Stimulated activated CD8-positive, alpha-beta memory T cell treated with anti-CD3 and anti-CD28 coated beads, Interleukin-12 subunit alpha, Interleukin-12 subunit beta, amount 100 ng/mL, for 24 hours (primary cell): ENCODE data around the gene ARHGEF28.
A peak's percentile ranks its signal among the peaks of the same experiment; 100 is the strongest.

Experiments
- DNase-seq: peaks from one replicate; pipeline ENCODE4 v3.0.0-alpha.2; 2020; ENCODE audit errors: extremely low read depth

ARHGEF28 gene

DNA sequence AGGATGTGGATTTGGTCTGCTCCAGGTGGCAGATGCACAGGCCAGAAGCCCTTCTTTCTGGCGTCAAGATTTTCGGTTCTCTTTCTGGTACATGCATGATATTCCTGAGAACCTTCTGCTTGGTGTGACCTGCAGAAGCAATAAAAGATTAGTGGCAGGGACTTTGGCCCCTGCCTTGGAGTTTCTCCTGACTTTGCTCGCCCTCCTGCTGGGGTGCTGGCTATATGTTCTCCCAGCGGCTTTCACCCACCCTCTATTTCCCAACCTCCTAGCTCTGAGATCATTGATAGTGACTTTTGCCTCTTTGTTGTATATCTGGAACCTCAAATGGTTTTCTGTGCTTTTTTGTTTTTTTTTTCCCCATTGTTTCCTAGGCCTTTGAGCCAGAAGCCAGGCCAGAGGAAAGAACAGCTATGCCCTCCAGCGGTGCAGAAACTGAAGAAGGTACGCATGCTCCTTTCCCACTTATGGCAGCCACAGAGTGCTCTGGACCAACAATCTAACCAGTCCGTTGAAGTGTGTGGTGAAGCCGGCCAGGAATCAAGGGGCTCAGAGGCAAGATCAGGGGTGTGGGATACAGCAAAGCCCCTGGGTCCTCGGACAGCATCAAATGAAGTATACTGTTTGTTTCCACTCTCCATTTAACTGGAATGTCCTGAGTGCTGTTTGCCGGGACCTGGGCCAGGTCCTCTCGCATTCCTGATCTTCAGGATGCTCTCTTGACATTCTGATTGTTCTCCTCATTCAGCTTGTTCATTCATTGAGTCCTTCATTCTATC, 154.5 kb downstream of the ARHGEF28 start:
- no peak for DNase-seq

DNA sequence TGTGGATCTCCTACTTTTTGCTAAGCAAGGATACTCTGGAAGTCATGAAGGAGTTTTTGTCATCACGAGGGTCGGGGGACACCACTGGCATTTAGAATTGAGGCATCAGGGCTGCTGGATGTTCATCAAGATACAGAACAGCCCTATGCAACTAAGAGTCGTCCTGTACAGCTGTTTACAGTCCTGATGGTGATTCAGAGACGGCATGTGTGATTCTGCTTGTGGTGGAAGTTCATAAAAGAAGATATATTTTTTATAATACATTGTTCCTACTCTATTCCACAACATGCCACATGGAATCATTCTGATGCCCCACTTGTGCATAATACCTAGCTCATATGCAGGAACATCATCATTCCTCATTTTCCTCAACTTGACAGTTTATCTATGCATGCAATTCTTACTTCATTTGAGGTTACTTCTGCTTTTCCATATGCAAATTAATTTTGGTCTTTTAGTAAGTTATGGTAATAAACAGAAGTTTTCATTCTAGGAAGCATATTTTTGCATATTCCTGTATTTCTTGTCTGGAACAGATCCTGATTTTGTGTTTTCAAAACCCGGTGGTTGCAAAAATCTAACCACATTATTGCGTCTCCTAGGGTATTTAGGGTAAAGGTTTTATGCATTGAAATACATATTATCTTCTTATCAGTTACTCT, 155.2 kb downstream of the ARHGEF28 start:
- DNase-seq: no peak

DNA sequence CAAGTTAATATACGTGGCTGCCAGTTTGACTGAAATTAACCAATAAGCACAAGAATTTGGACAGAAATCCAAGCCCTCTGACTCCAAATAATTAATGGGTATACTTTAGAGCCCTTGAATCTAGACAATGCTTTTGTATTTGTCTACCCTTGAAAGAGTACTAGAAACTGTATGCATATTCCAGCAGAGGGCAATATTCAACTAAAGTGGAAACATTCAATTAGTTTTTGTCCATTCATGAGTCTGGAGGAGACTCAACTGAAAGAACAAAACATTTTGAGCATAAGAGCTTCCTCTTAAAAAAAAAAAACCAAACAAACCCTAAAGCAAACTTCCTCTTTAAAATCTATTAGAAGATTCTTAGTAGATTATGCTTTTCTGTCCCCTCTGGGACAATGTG, 157.8 kb downstream of the ARHGEF28 start:
- DNase-seq: no peak

DNA sequence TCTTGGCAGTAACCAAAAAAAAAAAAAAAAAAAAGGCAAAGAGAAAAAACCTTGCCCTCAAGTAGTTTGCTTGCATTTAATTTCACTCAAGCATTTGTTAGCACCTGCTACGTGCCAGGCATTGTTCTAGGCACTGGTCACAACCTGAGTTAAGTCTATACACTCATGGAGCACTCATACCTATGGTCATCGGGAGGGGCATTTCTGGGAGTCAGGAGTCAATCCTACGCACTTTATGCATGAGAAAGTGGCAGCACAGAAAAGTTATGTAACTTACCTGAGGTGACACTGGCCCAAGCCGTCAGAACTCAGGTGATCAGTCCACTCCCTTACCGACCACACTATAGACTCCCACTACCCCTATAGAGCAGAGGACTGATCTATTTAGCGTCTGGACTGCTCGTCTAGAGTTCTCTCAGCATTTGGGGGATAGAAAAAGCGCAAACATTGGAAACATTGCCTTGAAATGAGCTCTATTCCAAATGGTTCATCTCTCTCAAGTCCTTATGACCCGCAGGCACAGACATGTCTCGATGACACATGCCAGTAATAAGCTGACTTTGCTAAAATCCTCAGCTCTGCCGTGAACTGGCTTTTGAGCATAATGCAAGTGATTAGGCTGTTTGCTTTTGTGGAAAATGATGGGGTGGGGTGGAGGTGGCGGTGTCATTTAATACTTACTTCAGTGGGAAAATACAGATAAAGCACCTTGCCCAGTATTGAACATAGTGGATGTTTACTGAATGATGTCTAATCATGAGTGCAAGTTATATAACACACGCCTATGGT, 160.2 kb downstream of the ARHGEF28 start:
- no peak for DNase-seq

DNA sequence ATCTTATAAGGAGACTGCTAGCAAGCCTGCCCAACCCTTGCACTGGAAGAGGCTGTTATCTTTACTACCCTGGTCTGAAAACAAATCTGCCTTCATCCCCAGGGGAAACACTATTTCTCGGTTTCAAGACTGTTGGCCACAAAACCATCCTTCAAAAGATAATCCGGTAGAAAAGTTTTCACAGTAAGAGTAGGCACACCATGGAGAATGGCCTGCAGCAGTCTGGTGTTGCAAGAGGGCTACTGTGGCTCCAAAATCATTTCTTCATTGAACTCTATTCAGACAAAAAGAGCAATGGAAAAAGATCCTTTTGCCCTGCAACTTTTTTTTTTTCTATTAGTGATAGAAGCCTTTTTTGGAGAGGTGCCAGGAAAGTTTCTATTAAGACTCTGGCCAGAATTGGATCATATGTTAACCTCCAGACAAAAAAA, 163.9 kb downstream of the ARHGEF28 start:
- DNase-seq: no peak

DNA sequence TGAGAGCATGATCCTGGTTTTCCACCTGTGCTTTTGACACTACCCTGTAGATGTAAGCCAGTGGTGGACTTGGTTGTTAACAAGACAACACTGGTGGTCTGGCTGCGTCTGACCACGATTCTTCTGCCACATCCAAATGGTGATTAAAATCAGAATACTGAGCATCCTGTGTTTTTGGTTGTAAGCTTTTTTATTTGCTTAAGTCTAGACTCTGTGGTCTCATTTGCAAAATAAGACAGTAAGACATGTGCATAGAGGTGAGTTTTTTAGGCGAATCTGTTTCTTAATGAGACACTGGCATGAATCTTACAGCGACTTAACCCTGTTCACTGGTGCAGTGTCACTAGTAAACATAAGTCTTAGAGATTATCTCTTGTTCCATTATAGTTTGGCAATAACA, 165.4 kb downstream of the ARHGEF28 start:
- no peak for DNase-seq

DNA sequence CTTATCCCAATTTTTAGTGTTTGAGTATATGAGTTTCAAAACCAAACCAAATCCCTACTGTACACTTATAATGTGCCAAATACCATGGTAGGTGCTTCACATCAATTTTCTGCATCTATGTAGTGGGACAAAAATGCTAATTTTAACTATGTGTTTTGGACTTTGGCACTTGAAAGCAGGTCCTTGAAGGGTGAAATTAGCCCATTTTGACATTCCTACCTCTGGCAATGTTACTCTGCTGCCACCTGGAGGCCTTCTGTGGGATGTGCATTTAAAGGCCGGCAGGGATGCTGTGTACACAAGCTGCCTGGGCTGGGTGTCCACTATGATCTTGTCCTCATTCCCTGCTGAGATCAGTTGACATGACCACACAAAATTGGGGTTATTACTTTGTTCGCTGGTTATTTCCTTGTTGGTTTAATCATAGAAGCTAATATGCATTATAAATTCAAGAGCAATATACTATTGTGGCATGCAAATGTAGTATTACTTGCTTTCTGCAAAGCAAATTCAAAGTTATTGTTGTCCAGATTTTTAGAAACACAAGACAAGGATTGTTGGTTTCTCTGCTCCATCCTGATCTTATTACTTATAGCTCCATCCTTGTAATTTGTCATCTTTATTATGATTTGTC, 166.8 kb downstream of the ARHGEF28 start:
- peak; percentile 16 for DNase-seq

DNA sequence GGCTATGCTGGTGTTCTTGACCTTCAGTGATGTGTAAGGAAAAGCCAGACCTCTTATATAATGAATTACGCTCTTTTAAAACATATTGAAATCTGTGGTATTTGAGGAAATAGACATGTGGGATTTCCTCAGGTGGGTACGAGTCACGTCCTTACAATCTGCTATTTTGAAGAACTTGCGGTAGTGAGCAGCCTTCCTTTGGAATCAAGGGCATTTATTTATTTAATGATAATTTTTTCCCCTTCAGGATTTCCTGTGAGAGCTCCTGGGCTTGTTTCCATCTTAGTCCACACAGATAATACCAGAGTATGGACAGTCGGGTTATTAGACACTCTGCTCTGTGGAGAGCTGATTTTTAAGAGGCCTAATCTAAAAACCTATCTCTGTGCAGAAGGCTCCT, 167.9 kb downstream of the ARHGEF28 start:
- no peak for DNase-seq

DNA sequence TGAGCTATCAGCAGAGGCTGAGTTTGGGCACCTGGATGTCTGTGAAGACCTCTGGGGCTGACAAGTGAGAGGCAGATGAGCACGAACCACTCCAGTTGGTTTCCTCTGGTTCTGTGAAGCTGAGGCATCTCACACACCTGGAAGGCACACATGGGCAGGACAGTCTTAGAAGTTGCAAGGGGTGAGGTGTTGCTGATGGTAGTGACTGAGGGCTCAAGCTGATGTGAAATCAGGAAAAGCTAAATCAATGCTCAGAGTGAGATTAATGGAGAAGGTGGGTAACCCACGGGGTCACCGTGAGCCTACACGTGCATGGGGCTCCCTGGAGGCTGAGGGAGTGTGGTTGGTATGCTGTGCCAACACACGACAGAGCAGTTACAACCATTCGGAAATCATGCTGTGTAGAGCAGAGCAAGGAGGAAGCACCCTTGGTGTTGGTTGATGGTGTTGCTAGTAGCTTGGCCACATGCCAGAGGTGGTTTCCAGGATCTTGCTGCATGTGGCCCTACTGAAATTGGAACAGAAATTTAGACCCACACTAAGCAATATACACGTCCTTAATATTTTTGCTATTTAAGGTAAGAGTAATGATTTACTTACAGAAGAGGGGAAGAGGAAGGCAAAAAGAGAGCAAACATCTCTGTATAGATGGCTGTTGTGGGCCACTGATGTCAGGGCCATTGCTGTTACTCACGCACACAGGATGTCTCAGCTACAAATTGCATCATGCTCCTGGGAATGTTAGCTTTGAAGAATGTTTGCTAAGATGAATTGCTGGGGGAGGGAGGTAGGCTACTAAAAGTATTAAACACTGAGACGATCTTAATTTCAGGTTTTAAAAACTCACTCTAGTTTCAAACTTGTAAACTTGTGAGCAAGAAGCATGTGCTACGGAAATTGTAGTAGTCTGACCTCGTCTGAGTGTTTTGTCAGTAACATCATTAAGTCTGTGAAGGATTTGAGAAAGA, 170.5 kb downstream of the ARHGEF28 start:
- no peak for DNase-seq

DNA sequence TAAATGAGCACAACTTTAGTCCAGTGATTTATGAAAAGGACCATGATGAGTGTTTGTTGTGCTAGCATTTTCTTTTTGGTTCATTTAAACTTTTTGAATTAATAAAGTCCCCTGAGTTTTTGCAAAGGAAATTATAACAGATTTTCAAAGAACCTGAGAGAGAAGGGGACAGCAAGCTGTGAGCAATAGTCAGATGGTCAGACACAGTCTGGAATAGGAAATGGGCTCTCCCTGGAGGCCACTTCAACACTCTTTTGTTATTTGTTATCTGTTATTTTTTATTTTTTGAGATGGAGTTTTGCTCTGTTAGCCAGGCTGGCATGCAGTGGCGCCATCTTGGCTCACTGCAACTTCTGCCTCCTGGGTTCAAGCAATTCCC, 171.1 kb downstream of the ARHGEF28 start:
- DNase-seq: no peak

DNA sequence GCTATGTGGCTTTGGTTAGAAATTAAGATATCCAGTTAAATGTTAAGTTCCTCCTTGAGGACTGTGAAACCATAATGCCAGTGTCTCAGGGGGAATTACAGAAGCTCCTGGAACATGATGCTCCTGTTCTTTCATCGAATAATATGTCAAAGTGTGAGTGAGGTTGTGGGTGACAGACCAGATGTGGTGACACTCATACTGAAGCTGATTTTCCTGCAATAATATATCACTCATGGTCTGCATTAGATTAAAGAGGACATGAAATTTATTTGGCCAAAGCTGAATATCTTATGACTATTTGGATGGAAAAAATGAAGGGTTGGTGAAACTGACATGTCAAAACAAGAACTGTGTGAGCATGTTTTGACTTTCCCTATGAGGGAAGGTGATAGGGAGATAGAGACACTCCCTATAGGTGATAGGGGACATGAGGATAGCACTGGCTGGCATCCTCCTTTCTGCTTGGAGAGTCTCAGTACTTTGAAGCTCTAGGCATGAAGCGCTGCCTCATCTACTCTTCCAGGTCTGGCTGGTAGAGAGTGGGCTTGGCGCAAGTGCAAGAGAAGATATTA, 173.5 kb downstream of the ARHGEF28 start:
- DNase-seq: no peak

DNA sequence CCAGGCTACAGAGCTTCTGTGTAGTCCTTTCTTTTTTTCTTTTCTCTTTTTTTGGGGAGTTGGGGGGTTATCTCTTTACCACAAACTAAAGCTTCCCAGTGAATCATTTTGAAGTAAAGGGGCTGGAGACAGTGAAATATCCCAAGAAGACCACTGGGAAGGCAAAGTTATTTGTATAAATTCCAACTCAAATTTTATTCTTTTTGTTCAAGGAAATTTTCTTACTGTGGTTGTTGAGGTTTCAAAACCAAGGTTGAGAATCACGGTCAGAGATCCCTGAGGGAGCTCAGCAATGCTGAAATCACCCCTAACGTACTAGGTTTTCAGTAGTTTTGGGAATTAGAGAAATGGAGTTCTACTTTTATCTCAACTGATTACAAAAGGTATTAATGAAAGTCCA, 175.7 kb downstream of the ARHGEF28 start:
- no peak for DNase-seq

DNA sequence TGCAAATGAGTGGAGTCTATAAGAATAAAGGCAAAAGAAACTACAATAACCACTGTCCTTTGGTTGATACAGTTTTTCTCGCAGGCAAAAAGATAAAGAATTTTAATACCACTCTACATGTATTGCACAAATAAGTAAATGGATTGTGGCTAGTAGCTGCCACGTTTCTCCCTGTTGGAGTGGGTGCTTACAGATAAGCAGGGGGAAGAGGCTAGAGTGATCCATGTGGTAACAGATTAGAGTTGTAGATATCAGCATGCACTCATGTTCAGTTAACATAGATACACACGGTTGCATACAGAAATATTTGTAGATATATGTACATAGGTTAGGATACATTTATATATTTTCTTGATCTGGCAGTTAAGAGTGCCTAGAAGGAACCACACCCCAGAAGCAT, 179.5 kb downstream of the ARHGEF28 start:
- DNase-seq: no peak

DNA sequence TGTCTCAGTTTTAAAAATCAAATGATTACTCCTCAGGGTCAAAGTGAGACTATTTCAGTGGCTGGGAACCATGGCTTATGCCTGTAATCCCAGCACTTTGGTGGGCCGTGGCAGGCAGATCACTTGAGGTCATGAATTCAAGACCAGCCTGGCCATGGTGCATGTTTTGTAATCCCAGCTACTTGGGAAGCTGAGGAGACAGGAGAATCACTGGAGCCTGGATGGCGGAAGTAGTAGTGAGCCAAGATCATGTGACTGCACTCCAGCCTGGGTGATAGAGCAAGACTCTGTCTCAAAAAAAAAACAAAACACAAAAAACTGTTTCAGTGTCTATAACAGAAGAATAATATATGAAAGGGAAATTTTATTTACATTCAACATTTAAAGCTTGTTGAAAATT, 182.9 kb downstream of the ARHGEF28 start:
- no peak for DNase-seq

DNA sequence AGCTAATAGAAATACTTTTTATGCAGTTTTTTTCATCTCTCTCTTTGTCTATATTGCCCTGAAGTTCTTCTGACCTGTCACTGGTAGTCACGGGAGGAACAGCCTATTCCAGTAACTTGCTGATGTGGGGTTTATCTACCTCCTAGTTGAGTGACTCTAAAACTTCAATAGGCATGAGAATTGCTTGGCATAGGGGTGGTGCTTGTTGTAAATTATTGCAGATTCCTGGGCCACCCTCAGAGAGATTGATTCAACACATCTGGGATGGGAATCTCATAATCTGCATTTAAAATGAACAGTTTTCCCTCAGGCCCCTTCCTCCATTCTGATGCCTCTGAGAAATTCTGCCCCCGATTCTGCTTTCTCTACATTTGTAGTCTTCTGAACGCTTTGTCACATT, 184.4 kb downstream of the ARHGEF28 start:
- DNase-seq: no peak

DNA sequence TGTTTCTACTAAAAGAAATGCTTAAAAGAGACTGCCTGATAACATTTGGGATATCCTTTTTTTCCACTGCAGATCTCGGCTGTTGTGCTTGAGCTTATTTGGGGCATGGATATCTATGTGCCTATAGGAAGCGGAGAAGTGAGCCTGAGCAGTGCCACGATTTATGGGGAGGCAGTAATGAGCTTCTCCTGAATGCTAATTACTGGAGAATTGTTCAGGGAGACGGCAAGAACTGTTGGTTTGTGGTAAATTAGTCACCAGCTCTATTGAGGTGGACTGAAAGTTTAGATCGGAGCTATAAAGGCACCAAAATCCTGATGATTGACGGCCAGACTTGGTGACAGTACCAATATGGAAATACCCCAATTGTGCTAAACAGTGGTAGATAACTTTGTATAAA, 186.5 kb downstream of the ARHGEF28 start:
- no peak for DNase-seq

DNA sequence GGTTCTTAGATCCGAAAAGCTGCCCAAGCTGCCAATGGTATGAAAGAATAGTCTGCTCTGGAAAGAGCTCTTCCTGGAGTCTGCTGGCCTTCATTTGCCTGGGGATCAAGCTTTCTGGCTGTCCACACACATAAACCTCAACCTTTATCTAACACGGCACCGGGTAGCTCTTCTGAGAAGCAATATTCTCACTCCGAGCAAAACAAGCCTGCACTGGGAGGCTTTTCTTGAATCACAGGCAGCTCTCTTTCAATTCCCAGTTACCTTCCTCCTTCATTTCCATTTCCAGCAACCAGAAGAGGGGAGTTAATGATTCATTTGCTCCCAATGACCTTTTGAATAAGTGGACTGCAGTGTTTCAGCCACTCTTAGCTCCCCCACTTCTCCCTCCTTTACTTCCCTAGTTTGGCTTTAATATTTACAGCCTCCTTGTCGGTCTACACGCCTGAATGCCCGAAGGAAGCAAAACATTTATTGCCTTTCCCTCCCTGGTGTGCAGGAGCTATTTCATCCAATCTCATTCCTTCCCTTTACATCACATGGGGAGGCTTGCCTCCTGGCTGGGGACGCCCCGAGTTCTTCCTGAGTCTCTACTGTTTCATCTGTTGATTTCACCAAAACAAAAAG, 187.1 kb downstream of the ARHGEF28 start:
- DNase-seq: no peak

DNA sequence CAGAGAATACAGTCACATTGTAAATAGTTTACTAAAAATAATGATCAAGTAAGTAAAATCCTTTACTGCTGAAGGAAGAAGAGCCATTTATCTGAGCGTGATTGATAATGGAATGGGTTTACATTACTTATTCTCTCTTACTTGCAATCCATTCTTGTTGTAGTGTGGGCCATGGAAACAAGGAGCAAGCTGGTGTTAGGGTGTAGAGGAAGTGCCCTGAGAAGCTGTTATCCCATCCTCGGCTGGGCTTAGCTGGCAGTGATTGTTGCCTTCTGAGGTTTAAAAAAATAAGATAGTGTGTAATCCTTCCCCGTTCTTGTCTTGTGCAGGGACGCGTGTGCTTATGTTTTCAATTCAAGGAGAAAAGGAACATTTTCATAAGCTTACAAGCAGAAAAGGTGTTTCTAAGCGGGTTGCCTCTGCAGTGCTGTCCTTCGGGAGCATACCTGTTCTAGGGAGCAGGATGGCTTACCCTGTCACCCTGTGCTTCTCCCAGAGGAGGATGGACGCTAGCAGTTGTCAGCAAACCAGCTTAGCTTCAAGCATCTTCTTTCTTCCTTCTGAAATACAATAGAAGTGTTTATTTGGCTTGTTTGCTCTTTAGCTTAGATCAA, 188.3 kb downstream of the ARHGEF28 start:
- DNase-seq: no peak

DNA sequence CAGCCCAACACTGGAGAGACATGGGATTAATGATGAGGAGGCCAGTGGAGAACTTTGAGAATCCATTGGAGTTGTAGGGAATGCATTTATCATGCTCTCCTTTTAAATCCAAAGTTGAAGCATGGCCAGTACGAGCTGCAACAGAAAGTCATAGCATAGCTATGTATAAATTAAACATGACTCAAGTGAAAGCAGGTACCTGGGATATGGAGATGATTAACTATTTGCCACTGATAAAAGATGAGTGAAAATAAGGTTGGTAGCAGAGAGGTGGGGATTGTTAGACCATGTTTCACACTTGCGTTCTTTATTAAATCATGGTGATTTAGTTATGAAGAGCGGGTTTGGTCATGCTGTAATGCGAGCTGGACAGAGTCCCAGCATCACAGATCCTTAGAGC, 189.6 kb downstream of the ARHGEF28 start:
- no peak for DNase-seq
